Fibroblast of skin of scalp (primary cell): ENCODE data around the gene FBXL7.

Experiments
- DNase-seq: peaks from one replicate; pipeline ENCODE4 v3.0.0-alpha.2; 2013

Gene FBXL7

GRCh38 chr5:15620501-15620900 lies 120.5 kb downstream of the FBXL7 start:
- DNase-seq: peak; percentile 89

GRCh38 chr5:15621094-15621493 lies 121.1 kb downstream of the FBXL7 start:
- peak; percentile 92 for DNase-seq

DNA sequence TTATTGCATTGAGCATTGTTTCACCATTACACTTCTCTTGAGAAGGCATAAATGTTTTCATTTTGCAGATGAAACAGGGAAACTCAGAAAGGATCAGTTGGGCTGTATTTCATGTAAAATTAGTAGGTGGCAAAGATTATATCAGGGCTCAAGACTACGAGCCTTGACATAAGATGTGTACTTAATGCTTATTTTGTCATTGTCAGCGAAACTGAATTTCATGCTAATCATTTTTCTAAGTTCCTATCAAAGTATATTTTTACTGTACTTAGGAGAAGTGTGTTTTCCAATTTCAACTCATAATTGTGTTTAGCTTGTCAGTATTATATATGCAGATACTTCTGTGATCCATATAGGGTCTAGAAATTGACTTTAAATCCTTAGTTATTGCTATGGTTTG lies 123.8 kb downstream of the FBXL7 start:
- no peak for DNase-seq

- DNase-seq: peak; percentile 20
Measured at GRCh38 chr5:15627109-15627508, 127.1 kb downstream of the FBXL7 start.

DNA sequence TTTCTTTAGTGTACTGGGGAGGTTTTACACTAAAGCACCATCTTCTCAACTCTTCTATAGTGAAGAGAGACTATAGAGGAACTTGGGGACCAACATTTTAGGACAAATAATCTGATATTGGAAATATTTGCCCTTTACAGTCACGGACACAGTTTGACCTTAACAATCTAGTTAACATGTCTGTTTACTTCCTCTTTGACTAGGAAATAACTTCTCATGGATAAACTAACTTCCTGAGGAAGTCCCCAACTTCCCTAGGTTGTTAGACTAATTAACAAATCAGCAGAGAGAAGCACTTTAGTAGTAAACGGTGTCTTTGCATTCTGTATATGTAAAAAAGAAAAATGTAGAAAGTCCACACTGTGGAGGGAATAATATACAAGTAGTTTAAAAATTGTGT lies 127.7 kb downstream of the FBXL7 start:
- DNase-seq: no peak

DNA sequence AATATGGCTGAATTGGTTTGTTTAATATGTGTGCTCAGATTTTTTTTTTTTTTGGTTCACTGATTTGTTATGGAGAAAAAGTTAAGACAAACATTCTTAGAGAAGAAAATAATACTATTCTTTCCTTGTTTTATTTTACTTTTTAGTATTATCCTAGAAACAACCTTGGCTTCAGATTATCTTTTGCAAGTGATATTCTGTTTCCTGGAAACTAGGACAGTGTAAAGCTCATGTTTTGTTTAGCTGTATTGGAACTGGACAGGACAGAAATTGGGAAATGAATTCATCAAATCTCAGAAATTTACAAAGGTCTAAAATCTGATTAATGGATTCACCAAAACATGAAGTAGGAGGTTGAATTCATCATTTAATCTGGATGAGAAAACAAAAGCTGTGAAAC lies 130.5 kb downstream of the FBXL7 start:
- no peak for DNase-seq

GRCh38 chr5:15634591-15635288 lies 134.8 kb downstream of the FBXL7 start:
- DNase-seq: peak; percentile 30

GRCh38 chr5:15635289-15635616 lies 135.3 kb downstream of the FBXL7 start:
- DNase-seq: no peak

- DNase-seq: no peak
Measured at GRCh38 chr5:15637345-15637744, 137.4 kb downstream of the FBXL7 start.

DNA sequence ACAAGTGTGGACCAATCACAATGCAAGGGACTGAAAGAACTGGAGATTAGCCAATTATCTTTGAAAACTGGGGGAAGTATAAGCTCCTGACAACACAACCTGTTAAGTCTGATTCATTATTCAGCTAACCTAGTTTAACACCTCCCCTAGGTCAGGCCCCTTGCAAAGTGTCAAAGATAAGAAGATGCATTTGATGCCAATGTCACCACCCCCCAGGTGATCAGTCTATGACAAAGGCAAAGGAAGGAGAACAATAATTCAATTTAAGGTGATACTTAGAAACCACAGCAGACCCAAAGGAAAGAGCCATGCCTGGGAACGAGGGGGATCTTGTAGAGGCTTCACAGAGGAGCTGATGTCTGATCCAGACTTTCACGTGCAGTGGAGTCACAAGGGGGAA lies 137.9 kb downstream of the FBXL7 start:
- DNase-seq: no peak

GRCh38 chr5:15638296-15638695 lies 138.3 kb downstream of the FBXL7 start:
- no peak for DNase-seq

- DNase-seq: no peak
Measured at GRCh38 chr5:15639288-15639687, 139.3 kb downstream of the FBXL7 start.

- no peak for DNase-seq
Measured at GRCh38 chr5:15640116-15640515, 140.1 kb downstream of the FBXL7 start.

GRCh38 chr5:15643731-15644130 lies 143.8 kb downstream of the FBXL7 start:
- no peak for DNase-seq

GRCh38 chr5:15645381-15646160 lies 145.6 kb downstream of the FBXL7 start:
- DNase-seq: no peak

DNA sequence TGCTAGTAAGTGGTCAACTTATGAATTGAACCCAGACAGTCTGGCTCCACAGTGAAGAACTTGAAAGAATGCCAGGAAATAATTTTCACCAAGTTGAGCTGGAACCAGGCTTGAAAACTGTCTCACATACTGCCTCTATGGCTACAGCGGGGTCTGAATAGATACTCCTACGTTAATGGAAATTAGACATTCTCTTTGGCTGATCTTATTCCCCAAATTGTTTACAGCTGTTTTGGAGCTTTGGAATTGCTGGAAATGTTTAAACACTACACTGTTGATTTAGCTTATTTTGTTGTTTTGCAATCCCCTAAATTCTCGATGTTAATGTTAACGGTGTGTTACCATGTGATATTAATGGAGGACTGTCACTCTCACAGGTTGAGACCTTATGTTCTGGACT lies 146.4 kb downstream of the FBXL7 start:
- peak; percentile 29 for DNase-seq

GRCh38 chr5:15647251-15647650 lies 147.3 kb downstream of the FBXL7 start:
- DNase-seq: peak; percentile 32

DNA sequence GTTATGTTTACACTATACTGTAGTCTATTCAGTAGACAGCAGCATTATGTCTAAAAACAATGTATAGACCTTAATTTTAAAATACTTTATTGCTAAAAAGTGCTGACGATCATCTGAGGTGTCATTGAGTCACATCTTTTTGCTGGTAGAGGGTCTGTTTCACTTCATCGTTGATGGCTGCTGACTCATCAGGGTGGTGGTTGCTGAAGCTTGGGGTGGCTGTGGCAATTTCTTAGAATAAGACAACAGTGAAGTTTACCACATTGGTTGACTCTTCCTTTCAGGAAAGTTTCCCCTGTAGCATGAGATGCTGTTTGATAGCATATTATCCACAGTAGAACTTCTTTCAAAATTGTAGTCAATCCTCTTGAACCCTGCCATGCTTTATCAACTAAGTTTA lies 150.3 kb downstream of the FBXL7 start:
- no peak for DNase-seq

DNA sequence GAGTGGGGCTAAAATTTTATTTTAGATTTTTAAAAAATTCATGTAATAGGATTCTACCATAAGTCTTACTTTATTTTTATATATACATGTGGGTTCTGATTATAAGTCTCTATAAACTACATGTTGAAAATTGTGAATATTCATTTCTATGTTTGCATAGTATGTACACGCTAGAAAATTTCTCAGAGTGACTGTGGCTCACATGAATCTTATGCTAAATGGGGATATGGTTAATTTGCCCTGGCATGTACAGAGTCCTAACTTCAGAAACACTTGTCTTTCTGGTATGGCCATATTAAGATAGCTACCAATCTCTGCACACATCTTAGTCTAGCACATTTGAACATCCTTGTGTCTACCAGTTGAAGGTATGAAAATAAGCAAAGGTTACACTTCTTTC lies 154.8 kb downstream of the FBXL7 start:
- no peak for DNase-seq

DNA sequence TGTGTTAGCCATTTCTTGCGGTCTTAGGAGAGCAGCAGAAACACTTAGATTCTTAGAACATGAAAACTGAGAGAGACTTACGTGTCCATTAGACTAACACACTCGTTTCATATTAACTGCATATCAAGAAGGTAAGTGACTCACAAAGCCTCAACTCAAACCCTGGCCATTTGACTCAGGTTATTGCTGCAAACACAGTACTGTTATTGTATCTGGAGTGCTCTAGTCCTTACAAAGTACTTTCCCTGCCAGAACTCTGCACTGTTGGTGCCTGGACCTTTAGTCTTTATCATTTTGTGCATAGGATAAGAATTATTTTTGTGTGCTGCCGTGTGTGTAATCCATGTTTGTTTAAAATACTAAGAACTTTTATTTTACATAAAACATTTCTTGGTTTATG lies 155.7 kb downstream of the FBXL7 start:
- DNase-seq: no peak

DNA sequence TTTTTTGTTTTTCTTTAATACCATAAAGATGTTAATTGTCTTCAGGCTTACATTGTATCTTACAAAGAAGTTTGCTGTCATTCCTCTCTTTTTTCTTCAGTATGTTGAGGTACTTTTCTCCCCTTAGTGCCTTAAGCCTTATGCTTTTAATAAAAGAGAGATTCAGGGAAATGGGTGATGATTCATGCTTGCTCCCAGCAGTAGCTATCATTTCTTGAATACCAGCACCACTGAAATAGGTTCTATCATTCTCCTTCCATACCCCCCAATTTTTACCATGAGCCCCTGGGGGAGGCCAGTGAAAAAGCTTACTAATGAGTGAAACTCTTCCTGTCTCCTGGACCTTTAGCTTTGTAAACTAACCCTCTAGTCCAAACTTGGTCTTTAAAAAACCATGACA lies 165.0 kb downstream of the FBXL7 start:
- DNase-seq: peak; percentile 84

- DNase-seq: no peak
Measured at GRCh38 chr5:15669826-15670225, 169.8 kb downstream of the FBXL7 start.

- DNase-seq: no peak
Measured at GRCh38 chr5:15674716-15675115, 174.7 kb downstream of the FBXL7 start.

DNA sequence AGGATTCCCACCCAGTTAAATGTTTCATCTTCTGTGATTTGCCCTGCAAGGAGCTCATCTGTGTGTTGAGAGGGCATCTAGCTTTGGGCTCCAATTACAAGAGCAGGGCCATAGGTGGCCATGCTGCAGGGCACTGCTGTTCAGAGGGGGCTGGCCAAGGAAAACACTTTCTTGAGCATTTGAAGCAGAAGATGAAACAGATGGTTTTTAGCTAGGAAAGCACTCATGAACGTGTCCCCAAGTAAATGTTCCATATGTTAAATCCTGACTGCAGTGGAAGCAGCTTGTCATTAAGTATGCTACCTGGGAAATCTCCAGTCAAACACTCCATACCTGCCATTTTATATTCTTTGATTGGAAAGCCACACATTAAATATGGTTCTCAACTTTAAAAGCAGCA lies 176.6 kb downstream of the FBXL7 start:
- DNase-seq: no peak

GRCh38 chr5:15679161-15679560 lies 179.2 kb downstream of the FBXL7 start:
- DNase-seq: no peak
